HG03354 (cell line): ENCODE data around the gene EFS.
"Not testable (repeated sequence)": the region's sequence is repeated elsewhere in the genome, so short reads cannot be mapped to it uniquely, and the experiment has no call there.

ENCODE experiments used
- ATAC-seq: cut with Tn5 transposase; IDR thresholded peaks from one replicate; pipeline ENCODE4 v1.9.1; 2021; ENCODE audit warnings: mild to moderate bottlenecking; ENCODE audit not compliant: unreplicated experiment, poor library complexity, severe bottlenecking

EFS gene

DNA sequence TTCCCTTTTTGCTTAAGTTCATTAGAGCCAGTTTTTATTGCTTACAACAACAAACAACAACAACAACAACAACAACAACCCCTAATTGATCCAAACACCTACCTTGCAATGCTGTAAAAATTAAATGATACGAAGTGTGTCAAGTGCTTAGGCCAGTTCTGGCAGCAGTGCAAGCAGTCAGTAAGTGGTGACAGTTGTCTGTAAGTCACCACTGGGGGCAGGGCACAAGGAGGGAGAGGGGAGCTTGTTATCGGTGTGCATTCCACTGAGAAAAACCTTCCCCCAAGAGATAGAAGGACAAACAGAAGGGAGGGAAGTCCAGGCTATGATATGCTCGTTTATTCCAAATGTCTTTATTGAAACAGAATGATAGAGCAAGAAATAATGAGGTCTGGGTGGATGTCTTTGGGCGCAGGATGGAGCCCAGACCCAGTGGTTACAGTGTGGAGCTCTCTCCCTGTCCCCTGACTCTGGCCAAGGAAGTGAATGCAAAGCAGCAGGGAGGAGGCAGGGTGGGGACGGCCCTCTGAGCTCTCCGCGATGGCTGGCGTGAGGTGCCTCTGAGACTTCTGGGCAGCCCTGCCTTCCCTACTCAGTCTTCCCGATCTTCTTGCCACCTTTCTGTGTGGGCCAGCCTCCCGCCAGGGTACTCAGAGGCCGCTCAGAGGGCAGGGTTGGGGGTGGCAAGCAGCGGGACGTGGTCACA, 18.8 kb downstream of the EFS start:
- no peak for ATAC-seq

DNA sequence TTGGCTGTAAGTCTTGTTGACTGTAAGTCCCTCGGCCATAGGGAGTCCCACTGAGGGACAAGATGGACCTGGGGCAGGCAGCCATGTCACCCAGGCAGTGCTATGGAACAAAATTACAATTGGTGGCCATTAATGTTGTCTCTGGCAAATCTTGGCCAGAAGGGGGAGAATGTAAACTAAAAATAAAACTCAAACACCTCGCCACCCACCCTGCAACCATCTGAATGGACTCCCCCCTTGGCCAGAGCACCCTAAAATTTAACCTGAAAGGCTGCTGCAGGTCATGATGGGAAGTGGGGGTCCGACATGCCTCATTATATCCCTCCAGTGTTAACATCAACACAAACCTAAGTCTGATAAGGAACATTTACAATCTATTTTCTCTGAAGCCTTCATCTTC, 20.5 kb downstream of the EFS start:
- no peak for ATAC-seq

DNA sequence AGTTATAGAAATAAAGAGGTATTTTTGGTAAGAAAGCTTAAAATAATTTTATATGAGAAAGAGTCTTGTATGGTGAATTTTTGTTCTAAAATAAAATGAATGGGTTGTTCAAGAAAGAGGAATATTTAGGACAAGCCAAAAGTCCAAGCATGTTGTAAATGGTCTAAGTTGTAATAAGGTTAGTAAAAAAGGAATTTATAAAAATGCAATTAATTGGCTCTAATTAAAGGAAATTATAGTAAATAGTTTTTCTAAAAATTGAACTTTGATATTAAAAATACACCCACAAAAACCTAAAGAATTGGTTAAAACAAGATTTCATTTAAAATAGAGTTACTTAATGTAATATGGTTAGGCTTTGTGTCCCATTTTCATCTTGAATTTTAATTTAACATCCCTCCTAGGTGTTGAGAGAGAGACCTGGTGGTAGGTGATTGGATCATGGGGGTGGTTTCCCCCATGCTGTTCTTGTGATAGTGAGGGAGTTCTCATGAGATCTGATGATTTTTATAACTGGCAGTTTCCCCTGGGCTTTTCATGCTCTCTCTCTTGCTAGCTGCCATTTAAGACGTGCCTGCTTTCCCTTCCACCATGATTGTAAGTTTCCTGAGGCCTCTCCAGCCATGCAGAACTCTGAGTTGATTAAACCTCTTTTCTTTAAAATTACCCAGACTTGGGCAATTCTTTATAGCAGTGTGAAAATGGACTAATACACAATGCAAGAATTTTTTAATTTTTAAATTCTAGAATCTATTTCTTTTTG, 25.3 kb downstream of the EFS start:
- no peak for ATAC-seq

DNA sequence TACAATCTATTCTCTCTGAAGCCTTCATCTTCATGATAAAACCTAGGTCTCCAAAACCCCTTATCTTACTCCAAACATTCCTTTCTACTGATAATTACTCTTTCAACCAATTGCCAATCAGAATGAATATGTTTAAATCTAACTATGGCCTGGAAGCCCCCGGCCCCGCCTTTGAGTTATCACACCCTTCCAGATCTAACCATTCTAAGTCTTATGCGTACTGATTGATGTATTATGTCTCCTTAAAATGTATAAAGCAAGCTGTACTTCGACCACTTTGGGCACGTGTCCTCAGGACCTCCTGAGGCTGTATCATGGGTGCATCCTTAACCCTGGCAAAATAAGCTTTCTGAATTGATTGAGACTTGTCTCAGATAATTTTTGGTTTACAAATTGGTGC, 29.3 kb downstream of the EFS start:
- ATAC-seq = no peak

DNA sequence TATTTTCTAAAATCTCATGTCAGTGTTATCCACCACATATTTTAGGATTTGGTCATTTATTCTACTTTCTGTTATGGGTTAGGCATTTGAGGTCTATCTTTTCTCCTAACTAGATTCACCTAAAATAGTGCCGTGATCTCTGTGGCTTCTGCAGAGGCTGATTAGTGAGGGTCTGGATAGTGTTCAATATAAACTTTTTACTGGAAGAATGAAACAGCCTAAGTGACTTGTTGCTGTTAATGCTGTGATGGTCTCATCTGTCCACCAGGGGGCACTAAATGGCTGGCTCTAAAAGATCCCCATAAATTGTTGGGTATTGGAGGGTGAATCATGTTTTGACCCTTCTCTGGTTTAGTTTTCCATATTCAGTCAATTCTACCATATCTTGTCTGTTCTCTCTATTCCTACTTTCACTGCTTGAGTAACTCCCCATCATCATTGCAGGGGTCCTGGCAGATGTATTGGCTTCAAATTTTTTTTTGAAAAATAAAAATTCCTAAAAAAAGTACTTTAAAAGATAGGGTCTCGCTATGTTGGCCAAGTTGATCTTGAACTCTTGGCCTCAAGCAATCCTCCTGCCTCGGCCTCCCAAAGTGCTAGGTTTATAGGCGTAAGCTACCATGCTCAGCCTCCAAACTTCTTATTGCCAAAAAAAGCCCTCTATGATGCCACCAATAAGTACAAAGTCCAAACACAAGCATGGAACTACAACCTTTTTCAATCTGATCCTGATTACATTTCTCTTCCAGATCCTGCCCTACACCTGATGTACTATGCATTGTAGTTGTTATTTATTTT, 36.8 kb downstream of the EFS start:
- ATAC-seq = no peak

DNA sequence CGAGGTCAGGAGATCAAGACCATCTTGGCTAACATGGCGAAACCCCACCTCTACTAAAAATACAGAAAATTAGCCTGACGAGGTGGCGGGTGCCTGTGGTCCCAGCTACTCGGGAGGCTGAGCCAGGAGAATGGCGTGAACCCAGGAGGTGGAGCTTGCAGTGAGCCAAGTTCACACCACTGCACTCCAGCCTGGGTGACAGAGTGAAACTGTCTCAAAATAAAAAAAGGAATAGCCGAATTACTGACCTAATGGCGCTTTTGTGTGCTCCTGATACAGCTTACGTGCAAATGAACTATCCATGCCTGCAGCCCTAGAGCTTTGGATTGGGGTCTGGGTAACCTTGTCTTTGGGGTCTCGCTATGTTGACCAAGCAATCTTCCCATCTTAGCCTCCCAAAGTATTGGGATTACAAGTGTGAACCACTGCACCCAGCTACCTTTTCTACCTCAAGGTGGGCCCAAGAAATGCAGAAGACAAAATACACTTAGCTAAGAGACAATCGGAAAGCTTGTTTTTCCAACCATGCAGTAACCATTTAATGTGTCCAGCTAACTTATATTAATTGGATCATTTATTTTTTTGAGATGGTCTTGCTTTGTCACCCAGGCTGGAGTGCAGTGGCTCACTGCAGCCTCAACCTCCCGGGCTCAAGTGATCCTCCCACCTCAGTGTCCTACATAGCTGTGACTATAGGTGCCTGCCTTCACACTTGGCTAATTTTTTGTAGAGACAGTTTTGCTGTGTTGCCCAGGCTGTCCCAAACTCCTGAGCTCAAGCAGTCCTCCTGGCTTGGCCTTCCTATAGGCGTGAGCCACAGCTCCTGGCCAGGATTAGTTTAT, 38.3 kb downstream of the EFS start:
- no peak for ATAC-seq

DNA sequence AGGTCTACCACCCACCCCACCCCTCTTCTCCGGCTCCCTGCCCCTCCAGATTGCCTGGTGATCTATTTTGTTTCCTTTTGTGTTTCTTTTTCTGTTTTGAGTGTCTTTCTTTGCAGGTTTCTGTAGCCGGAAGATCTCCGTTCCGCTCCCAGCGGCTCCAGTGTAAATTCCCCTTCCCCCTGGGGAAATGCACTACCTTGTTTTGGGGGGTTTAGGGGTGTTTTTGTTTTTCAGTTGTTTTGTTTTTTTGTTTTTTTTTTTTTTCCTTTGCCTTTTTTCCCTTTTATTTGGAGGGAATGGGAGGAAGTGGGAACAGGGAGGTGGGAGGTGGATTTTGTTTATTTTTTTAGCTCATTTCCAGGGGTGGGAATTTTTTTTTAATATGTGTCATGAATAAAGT, 39.2 kb downstream of the EFS start:
- ATAC-seq = not testable (repeated sequence)

DNA sequence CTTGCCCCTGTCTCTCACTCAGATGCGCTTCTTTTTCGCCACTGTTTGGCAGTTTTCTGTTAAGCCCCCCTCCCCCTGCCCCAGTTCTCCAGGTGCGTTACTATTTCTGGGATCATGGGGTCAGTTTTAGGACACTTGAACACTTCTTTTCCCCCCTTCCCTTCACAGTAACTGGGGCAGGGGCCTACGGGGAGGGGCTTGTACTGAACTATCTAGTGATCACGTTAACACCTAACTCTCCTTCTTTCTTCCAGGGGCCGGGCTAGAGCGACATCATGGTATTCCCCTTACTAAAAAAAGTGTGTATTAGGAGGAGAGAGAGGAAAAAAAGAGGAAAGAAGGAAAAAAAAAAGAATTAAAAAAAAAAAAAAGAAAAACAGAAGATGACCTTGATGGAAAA, 40.0 kb downstream of the EFS start:
- no peak for ATAC-seq

DNA sequence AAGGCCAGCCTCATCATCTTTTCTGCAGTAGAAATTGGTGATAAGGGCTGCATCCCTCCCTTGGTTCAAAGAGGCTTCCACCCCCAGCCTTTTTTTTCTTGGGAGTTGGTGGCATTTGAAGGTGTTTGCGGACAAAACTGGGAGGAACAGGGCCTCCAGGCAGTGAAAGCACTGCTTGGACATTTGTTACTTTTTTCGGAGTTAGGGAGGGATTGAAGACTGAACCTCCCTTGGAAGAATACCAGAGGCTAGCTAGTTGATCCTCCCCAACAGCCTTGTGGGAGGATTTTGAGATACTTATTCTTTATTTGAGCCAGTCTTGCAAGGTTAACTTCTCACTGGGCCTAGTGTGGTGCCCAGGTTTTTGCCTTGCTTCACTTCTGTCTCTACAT, 40.5 kb downstream of the EFS start:
- ATAC-seq = no peak

DNA sequence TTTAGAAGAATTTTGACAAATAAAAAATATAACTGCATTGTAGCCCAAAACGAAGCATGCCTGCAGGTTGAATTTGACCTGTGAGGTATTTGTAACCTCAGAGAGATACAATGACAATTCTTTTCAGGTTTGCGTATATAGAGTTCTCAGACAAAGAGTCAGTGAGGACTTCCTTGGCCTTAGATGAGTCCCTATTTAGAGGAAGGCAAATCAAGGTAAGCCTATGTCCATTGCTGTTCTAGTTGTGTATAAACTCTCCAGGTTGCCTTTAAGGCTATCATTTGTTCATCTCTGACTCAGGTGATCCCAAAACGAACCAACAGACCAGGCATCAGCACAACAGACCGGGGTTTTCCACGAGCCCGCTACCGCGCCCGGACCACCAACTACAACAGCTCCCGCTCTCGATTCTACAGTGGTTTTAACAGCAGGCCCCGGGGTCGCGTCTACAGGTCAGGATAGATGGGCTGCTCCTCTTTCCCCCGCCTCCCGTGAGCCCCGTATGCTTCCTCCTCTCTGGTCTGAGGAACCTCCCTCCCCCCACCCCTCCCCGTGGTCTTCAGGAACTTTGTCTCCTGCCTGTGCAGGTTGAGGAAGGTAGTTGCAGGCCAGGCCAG, 41.0 kb downstream of the EFS start:
- no peak for ATAC-seq

DNA sequence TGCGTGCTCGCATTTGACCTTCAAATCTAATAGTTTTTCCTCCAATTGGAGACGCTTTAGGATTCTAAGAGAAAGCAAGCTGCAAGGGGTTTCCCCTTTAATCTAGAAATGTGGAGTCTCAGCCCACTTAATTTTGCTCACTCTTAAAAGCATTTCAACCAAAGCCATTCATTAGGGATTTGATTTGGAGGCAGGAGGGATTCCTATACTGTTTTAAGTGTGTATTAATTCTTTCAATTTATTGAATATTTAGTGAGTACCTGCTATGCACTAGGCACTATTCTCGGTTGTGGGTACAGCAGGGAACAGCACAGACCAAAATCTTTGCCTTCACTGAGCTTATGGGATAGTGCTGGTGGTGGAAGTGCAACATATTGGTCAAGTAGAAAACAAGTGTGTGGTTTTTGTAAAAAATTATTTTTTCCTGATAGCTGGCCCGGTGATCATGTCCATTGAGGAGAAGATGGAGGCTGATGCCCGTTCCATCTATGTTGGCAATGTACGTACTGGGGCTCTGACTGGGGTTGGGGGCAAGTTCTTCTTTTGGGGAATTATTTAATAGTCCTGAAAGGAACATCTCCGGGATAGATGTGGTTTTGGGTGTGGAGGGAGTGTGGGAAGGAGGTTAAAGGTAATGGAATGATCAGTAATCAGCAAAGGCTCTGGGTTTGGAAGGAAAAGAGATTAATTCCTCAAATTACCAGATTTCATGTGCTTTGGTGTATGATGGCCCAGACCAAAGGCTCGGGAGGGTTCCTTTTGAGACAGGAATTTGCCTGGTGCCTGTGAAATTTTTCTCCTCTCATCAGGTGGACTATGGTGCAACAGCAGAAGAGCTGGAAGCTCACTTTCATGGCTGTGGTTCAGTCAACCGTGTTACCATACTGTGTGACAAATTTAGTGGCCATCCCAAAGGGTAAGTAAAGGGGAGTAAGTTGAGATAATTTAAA, 42.1 kb downstream of the EFS start:
- no peak for ATAC-seq

DNA sequence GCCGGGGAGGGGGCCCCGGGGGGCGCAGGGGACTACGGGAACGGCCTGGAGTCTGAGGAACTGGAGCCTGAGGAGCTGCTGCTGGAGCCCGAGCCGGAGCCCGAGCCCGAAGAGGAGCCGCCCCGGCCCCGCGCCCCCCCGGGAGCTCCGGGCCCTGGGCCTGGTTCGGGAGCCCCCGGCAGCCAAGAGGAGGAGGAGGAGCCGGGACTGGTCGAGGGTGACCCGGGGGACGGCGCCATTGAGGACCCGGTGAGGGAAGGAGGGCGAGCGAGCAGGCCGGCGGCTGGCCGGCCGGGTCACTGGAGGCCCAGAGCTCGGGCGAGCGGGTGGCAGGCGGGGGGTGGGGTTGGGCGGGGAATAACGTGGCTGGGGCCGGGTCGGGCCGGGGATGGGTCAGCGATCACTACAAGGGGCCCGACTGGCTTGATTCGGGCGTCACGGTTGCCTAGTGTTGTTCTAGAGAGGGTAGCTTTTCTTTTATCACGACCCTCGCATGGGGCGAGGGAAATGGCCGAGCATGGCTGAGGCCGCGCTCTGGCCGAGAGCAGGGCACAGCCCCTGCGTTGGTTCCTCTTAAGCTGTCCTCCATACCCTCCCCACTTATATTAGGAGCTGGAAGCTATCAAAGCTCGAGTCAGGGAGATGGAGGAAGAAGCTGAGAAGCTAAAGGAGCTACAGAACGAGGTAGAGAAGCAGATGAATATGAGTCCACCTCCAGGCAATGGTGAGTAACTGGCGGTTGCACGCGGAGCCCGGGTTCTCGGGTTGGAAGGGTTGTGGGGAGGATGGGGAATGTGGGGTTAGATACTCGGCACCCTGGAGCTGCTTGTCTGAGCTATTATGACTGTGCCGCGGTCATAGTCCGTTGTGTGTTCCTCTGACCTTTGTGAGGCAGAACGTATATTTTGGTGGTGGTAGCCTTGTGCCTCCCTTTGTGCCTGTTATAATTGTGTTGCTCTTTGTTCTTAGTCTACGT, 43.1 kb downstream of the EFS start:
- peak; percentile 16 for ATAC-seq

DNA sequence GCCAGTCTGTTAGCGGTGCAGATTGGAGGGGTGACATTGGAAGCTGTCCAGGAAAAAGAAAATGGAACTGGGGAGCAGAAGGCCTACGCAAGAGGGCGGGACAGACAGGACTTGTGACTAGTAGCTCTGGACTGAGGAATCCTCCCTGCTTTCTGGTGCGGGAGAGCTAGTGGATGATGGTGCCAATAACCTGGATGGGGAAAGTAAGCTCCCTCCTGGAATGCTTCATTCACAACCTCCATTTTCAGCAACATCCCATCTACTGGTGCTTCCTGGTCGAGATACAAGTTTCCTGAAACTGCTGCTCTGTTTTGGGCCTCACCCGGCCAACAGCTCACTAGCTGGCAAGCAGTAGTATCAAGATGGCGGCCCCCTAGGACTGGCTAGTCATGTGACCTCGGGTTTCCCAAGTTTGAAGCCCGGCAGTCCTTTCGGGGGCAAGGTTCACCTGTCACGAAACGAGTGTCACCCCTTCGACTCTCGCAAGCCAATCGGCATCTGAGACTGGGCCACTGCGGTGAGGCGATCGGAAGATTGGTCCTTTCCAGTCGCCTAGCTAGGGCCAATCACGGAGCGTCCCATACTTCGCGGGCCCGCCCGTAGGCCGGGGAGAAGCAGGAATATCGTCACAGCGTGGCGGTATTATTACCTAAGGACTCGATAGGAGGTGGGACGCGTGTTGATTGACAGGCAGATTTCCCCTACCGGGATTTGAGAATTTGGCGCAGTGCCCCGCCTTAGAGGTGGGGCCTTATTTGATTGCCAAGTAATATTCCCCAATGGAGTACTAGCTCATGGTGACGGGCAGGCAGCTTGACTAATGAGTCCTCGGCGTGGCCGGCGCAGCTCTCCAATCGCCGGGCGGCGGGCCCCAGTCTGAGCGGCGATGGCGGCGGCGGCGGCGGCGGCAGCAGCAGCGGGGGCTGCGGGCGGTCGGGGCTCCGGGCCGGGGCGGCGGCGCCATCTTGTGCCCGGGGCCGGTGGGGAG, 44.1 kb downstream of the EFS start, which contains the start of gene PABPN1:
Gene PABPN1 (plus strand): TSS at position 874 of the 988 bp plus-strand sequence. CDS start 13 bp downstream, at position 887.
- peak; percentile 91 for ATAC-seq

DNA sequence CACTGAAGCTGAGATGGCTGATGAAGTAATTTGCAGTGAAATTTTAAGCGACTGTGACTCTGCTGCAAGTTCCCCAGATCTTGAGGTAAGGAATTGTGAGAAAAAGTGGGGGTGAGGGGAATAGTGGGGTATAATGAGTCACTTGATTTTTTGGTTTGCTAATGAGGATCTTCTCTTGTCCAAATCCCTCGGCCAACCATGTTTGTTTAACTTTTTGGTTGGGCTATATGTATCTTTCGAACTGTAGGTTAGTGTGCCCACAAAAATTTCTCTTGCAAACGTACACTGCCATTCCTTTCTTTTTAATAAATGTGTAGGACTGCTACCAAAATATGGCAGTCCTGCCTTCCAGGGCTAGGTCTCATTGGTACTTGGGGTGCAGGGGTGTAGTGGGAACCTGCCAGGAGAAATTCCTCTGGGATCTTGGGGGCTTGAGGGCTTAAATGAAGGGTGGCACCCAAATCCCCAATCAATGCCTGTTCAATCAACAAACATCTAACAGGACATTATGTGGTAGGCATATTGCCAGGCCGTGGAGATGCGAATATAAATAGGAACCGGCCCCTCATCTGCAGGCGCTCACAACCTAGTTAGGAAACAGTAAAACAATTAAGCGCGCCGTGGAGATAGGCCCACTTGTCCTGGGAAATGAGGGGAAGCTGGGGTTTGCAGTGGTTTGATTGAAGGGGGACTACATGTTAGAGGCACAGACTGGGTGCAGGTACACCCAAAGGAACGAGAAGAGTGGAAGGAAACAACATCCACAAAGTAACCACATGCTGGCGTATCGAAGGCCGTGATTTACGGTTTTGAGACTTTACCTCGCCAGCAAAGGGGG, 45.0 kb downstream of the EFS start:
- no peak for ATAC-seq

DNA sequence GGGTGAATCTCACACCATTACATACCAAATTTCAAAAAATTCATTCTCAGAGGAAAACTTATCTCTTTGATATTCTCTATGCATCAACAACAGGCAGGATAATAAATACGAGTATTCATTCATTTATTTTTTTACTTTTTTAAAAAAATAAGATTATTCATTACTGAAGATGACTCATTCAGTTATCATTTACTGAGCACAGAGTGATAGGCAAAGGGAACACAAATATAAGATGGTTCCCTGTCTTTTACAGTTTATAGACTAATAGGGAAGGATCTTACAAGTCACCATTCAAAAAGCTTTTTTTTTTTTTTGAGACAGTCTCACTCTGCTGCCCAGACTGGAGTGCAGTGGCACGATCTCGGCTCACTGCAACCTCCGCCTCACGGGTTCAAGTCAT, 48.7 kb downstream of the EFS start:
- ATAC-seq = no peak
